NCI-H1105 treated with DMSO at 0.1 percent for 48 hours (cell line): ENCODE results near the gene CARMIL1.

ENCODE experiments used
- DNase-seq: peaks from one replicate; lab custom pipeline; 2025; lab: John Stamatoyannopoulos, UW

Gene CARMIL1

DNA sequence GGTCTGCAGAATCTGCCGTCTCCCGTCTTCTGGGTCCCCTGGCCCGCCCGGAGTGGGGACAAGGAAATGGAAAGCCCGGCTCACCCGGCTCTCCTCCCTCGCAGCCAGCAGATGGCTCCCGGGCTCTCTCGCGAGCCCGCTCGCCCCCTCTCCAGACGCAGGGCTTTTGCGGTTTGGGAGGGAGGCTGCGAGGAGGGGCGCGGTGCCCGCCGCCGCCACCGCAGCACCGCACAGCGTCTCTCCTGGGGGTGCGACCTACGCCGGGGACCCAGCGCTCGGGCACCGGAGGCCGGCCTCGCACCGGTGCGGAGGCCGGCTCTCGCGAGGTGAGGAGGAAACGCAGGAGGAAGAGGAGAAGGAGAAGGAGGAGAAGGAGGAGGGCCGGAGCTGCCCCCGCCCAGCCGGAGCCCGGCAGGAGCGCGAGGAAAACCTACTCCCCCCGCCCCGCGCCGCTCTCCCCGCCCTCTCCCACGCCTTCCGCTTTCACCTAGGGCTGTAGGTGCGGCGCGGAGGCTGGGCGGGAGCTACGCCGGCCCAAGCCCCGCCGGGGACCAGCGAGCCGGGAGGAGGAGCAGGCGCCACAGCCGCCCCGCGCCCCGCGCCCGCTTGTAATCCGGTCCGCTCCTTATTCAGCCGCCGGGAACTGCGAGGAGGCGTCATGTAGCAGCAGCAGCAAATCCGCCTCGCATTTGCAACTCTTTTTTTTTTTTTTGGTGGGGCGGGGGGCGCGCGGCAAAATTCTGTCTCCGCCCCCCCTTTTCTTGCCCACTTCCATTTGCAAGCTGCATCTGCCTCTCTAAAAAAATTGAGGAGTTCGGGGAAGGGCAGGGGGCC is at the start of gene CARMIL1:
Gene CARMIL1, plus strand, starts transcription at position 461 of the 834 bp plus-strand sequence. CDS start 422 bp downstream, outside the sequence.
- DNase-seq, result peak; percentile 88

DNA sequence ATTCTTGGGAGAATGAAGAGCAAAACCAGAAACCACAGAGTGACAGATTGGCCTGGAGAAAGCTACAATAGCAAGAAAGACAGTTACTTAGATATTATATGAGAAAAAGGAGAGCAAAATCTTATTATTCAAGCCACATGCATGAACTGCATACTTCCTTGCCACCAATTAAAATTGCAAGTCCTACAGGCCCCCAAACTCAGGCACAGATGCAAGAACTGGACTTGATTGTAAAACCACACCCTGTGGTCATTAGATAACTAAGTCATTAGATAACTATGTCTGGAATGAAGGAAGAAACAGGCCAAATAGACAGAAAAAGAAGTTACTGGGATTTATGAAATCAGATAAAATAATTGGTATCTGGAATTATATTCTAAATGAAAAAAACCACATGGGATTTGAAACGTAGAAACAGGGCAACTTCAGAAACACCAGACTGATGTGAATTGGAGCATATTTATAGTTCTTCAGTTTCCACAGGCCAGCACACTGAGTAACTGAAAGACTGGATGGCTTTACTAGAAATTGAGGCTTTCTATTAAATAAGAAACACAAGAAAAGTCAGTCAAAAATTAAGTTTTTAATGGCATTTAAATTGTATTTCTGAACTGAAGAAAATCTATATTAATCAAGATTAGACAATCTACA is 49.4 kb upstream of the CARMIL1 start:
- no peak for DNase-seq

DNA sequence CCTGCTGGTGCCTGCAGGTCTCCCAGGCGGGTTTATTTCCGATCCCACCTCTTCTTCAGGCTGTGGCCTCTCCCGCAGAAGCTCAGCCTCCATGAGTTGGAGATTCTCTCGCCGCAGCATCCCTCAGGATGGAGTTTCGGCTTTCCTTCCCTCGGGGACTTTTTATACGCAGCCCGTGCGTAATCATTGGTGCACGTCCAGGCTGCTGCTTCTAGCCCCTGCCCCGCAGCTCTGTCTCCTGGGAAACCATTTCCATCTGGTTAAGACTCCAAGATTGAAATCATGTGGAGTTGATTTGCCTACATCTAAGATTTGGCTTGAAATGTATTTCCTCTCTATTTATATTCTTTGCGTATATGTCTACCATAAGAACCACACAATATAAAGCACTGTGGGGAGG is 46.7 kb upstream of the CARMIL1 start:
- no peak for DNase-seq

DNA sequence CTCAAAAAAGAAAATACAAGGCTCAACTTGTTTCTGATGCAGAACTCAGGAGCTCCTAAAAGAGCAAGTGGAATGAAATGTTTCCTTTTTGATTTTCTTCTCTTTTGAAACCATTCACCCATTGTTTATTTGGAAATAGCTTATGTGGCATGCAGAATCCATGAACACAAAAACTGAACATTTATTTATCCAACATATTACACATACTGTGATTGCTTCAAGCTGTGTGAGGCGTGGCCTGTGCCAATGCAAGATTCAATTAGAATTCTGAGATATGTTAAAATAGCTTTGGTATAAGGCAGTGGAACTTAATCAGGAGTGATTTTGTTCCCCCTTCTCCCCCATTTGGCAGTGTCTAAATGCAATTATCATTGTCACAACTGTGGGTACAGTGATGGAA is 45.9 kb upstream of the CARMIL1 start:
- no peak for DNase-seq

DNA sequence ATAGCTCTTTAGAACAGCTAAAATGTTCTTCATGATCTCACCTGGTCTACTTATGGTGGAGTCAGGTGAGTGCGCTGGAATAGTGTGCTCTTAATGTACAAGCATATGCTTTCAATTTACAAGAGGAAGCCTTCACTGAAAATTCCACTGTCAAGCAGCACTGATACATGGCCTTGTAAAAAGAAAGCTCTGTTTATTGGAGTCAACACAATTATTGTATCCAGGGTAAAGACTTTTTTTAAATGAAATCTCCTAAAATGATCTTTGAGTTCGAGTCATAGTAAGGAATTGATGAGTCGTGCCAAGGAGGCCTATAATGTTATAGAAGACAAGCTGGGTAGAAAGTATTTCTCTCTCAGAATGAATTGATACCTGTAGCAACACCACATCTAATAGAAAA is 41.6 kb upstream of the CARMIL1 start:
- no peak for DNase-seq

DNA sequence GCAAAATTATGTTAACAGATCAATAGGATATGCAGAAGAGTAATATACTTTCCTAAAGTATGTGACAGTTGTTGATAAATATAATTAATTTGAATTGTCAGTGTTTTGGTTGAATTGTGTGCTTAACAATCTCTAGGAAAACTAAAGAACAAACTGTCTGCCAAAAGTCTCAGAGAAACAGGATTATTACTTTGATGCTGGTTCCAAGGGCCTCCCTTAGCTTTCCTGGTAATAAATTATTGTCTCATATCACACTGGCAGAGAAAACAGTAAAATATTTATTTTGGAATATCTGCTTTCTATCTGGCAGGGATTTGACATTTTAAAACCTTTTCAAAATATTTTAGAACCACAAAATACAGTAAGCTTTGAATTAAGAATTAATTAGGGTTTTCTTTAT is 40.1 kb upstream of the CARMIL1 start:
- no peak for DNase-seq

DNA sequence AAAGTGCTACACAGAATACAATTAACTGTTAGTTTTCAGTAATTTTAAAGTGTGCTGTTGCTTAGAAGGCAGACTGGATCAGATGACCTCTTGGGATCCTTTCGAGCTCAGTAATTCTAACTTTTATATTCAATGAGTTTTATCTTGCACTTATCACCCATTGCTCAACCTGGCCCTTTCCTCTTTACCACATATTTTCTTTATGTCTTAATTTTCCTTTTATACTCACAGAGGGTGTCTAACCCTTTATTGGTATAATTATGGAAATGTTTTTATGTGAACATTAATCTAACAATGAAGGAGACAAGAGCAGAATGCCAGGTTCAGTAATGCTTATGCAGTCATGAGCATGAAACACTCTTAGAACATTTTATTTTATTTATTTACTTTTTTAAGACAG is 39.7 kb upstream of the CARMIL1 start:
- no peak for DNase-seq

DNA sequence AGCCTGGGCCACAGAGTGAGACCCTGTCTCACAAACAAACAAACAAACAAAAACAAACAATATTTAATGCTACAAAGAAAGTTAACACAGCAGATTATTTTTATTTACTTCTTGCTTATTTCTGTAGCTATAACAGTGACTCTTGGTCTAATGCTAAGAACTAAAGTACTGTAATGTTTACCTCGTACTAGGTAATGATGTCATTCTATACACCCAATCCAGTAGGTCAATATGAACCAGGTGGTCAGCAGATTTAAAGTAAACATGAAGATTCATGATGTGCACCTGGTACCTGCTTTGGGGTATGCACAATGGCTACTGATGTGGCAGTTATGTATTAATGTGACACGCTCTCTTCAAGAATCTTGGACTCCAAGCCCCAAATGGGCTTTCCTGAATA is 36.6 kb upstream of the CARMIL1 start:
- no peak for DNase-seq

DNA sequence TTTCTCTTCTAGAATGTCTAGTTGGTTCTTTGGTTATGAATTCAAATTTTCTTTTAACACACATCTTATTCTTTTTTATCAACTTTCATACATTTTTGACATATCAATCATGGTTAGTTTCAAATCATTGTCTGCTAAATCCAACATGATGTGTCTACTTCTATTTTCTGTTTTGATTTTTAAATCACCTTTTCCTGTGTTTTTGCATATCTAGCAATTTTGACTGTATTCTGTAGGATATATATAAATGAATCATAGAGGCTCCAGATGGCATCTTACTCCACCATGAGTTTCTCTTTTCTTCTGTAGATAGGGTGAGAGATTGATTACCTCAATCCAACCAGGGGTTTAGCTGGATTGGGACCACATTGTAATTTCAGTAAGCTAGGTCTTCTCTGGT is 34.3 kb upstream of the CARMIL1 start:
- no peak for DNase-seq

DNA sequence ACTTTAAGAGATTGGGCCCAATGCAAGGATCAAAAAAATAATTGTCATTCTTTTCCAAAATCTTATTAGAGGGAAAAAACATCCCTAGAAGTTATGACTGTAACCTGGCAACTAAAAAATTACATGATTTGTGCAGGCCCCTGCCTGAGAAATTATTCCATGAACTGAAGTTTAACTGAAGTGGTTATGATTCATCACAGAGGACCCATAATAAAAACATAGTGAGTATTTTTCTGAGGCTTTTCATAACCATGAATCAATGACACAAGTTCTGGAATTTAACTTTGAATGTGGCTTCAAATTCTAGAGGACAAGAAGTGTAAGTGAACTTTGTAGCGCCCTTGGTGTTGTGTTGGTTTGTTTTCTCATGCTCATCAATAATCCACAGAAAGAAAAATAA is 31.1 kb upstream of the CARMIL1 start:
- DNase-seq, result no peak

DNA sequence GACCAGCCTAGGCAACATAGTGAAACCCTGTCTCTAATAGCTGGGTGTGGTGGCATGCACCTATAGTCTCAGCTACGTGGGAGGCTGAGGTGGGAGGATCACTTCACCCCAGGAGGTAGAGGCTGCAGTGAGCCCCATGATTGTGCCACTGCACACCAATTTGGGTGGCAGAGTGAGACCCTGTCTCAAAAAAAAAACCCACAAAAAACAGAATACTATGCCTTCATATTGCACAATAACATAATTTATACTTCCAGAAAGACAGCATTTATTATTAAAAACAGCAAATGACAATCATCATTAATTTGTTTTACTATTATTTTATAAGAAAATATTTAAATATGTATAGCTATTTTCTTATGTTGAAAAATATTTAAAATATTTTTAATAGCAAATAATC is 30.0 kb upstream of the CARMIL1 start:
- DNase-seq, result no peak

DNA sequence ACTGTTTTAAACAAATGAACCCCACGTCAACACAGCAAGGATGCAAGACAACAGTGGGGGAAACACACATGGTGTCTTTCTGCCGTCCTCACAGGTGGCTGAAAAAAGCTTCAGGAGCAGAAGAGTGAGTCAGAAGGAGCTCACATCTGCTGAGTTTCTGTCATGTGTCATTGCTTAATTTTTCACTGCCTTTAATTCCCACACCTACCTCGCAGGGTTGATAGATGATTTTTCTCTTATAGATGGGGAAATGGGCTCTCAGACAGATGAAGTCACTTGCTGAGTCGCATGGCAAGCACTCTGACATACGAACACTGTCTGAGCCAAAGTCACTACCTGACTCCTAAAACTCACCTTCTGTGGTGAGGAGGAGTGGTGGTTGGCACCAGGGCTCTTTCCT is 28.3 kb upstream of the CARMIL1 start:
- no peak for DNase-seq

DNA sequence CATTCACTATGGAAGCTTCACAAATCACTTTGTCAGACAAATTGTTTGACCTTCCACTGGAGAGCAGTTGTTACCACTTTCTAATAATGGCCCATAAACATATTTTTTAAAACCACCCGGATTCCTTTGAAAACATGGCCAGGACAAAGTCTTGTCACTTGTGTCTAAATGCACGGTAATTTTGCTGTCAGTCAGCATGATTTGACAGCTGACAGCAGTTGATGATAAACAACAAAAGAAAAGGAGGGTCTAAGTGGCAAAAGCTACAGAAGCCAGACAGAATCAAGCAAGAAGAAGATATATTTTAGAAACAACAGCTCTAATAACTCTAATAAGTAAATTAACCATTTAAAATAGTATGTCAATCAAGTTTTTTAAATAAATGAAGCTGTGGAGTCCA is 27.7 kb upstream of the CARMIL1 start:
- no peak for DNase-seq

DNA sequence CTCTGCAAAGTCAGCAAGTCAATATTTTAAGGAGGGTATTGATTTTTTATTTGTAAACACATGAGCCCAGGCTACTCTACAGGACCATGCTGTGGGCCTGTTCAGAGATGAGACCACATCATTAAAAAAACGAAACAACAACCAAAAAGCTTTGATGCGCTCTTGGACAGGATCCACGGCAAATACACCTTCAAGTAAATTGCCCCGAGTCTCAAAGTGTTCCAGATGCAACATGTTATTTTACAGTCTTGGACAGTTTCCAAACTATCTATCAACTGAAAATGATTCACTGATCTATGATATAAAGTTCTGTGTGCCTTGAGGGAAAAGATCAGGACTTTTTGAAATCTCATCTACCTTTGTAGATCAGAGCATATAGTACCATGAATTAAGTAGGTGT is 25.8 kb upstream of the CARMIL1 start:
- peak; percentile 96 for DNase-seq

DNA sequence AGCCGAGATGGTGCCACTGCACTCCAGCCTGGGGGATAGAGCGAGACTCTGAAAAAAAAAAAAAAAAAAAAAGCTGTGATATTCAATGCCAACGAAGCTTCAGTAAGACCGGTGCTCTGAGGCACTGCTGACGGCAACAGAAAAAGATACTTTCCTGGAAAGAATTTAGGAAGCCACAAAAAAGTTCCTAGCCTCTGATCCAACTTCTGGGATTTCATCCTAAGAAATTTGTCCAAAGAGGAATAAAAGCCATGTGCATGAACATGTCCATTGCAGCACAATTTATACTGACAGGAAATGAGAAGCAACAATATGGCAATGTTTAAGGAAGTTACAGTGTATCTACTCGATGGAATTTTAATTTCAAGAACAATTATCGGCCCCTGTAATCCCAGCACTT is 24.5 kb upstream of the CARMIL1 start:
- DNase-seq, result no peak

DNA sequence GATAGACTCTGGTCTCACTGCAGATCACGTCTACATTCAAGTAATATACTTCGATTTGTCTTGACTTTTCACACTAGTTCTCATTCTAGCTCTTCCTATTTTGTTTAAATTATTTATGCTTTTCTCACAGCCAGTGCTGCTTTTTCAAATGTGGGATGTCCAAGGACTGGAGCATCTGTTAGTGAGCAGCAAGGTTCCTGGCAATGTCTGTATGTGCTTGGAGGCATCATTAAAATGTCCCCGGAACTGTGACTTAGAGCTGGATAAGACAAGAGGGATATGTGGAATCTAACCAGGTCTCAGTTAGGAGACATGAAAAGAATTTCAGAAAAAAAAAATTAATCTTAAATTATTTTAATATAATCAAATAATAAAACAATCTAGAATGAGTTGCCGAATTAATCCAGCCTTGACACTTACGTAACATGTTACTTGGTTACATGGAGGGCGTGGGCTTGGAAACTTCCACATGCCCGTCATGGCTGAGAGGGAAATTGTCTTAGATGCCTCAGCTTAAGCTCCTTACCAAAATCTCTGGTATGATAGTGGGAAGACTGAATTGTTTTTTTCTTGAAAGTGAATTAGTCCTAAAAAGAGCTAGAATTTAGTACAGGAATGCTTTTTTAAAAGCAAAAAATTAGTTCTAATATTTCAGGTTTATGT is 21.4 kb upstream of the CARMIL1 start:
- DNase-seq, result no peak

DNA sequence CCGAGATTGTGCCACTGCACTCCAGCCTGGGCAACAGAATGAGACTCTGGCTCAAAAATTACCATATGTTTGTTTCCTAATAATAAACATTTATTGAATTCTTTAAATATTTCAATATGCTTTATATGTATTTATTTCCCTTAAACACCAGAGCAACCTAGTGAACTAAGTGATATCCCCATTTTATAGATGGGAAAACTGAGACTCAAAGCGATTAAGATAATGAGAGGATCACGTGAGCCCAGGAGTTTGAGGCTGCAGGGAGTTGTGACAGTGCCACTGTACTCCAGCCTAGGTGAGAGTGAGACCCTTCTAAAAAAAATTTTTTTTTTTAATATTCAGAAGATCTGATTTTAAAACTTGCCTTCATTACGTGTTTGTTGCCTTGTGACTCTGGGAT is 19.4 kb upstream of the CARMIL1 start:
- DNase-seq, result no peak

DNA sequence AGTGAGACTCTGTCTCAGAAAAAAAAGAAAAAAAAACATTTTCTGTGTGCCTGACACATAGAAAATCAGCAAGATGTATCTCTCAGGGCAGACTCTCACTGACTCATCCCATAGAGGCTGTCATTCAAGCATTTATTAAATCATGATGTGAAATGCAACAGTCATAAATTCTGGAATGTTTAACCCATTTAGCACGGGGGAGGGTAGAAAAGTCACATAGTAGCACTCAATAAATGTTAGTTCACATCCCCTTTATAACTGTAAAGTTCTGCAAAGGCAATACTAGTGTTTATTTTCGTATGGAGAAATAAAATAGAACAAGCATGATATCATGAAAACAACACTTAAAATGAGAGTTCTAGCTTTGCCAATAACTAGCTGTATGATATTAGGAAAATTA is 15.5 kb upstream of the CARMIL1 start:
- DNase-seq, result no peak

DNA sequence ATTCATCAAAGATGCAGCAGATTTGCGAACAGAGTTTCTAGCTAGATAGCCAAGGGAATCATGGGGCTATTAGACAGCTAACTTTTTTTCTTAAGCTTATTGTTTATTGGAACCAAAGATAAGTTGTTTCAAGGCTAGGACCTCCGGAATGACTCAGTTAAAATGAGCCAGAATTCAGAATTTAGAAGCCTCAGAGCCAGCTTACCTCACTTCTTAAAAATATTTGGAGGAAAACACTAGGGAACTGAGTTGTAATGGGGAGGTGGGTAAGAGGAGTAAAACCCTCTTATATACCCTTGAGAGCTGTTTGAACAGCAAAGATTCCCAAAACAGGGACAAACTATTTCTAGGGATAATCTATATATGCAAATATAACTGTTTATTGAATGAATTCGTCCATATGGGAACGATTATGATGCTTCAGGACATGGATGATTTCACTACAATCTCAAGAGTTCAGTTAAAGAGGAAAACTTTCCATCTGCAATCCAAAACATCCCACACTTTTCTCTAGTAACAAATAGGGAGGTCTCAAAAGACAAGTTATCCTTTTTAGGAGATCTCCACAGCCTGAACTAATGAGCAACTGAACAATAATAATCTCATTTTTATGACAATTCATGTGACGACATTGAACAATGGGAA is 12.6 kb upstream of the CARMIL1 start:
- no peak for DNase-seq

DNA sequence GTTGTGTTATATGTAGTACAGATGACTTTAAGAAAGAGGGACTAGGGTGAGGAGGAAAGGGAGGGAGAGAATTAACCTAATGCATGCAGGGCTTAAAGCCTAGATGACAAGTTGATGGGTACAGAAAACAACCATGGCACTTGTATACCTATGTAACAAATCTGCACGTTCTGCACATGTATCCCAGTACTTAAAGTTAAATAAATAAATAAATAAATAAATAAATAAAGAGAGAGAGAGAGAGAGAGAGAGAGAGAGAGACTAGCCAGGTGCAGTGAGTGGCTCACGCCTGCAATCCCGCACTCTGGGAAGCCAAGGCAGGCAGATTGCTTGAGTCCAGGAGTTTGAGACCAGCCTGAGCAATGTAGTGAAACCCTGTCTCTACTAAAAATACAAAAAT is 11.5 kb upstream of the CARMIL1 start:
- DNase-seq, result no peak

DNA sequence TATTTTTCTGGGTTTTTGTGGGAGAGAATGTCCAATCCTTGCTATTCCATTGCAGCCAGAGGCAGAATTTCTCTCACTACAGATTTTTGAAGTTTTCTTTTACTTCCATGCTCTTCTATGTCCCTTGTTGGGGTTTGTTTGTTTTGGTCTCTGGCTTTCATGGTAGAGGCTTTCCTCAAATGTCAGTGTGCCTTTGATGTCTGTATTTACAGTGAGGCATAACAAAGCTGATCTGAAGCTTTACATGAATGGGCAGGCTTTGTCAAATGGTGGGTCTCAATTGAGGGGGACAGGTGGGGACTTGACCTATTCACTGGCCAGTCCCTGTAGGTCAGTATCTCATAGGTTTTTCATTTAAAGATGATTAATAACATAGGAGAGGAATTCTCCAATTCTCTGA is 8.6 kb upstream of the CARMIL1 start:
- DNase-seq, result no peak

DNA sequence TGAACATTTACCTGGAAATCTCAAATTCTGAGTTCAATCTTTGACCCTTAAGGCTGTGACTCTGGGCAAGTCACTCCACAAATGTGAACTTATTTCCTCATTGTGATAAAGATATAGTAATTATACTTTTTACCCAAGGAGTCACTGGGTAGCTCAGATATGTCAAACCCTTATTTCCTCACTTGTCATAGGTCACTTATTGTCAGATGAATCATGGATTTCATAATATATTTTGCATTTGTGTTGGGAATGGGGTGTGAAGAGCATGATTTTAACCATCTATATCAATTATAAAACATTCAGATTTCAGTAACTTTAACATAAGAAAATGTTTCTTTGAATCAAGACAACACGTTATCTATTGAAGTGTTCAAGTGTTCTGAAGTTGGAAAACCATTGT is 3.7 kb upstream of the CARMIL1 start:
- no peak for DNase-seq

DNA sequence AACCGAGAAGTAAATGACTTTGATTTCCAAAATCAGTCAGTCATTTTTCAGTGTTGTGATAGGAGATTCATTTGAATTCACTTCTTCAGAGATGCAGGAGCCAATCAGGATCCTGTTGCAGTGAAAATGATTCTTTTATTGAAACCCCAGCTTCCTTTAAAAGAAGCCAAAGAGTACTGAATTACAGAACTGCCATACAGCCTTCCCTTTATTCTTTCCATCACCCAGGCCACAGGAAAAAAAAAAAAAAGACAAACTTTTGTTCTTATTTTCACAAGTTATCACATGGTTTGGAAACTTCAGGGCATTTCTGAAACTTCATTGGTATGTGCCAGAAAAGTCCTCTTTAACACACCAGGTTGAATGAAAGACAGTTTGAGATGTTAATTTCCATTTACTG is 1.8 kb upstream of the CARMIL1 start:
- DNase-seq, result no peak
